Osteocyte (in vitro differentiated cells): ENCODE results near the gene ACAP1. TPM values are rescaled to one million over a fixed set of nuclear protein-coding genes. Genes with fewer than 3 reads are reported as not detected.

ENCODE experiments used
- DNase-seq: peaks from one replicate; pipeline ENCODE4 v3.0.0; 2021; ENCODE audit warnings: mixed read lengths; ENCODE audit not compliant: unreplicated experiment; ENCODE audit errors: extremely low spot score
- H3K27ac Mint-ChIP-seq: one replicate; pipeline ENCODE4 v1.8.0; 2021; ENCODE audit warnings: mild to moderate bottlenecking, mixed read lengths; ENCODE audit not compliant: unreplicated experiment
- H3K27me3 Mint-ChIP-seq: one replicate; pipeline ENCODE4 v1.8.0; 2021; ENCODE audit warnings: mixed read lengths; ENCODE audit not compliant: unreplicated experiment
- H3K36me3 Mint-ChIP-seq: one replicate; pipeline ENCODE4 v1.8.0; 2021; ENCODE audit warnings: mixed read lengths; ENCODE audit not compliant: unreplicated experiment
- H3K4me1 Mint-ChIP-seq: one replicate; pipeline ENCODE4 v1.8.0; 2021; ENCODE audit warnings: mixed read lengths; ENCODE audit not compliant: unreplicated experiment
- H3K4me3 Mint-ChIP-seq: one replicate; pipeline ENCODE4 v1.8.0; 2021; ENCODE audit warnings: mild to moderate bottlenecking, moderate library complexity, mixed read lengths; ENCODE audit not compliant: unreplicated experiment
- H3K9me3 Mint-ChIP-seq: one replicate; pipeline ENCODE4 v1.8.0; 2021; ENCODE audit warnings: mixed read lengths; ENCODE audit not compliant: unreplicated experiment
- total RNA-seq: library from RNA; stranded (reverse); gene quantifications from 2 replicates; pipeline ENCODE4 v1.2.1, GENCODE V29; 2021
- TF ChIP-seq, protein P1 (sequence below): fragments of 200-600 bp; sonication (generic); IDR thresholded peaks from 2 replicates; pipeline ENCODE4 v1.5.0; 2021; ENCODE audit warnings: antibody characterized with exemption, mild to moderate bottlenecking, moderate library complexity

The ACAP1 gene
- total RNA-seq, 1 donor from 2014 or later: 4.2 TPM

DNA sequence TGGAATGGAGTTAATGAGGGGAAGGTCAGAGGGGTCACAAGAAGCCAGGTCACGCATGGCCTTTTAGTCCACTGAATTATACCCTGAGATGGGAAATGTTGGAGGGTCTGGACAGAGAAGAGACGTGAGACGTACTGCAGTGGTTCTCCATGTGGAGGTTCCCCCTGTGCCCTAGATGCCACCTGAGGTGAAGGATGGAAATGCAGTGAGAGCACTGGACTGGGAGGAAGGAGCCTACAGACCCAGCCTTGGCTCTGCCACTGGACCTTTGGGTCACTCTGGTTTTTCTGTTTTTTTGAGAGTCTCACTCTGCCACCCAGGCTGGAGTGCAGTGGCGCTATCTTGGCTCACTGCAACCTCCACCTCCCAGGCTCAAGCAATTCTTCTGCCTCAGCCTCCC is 59.8 kb downstream of the ACAP1 start:
- H3K9me3 Mint-ChIP-seq: no peaks in the 10 kb centered on the region
- peak overlapping the region; percentile 32 for H3K4me3 Mint-ChIP-seq
- no peak overlapping the region for H3K27ac Mint-ChIP-seq
- DNase-seq: no peak
- no peaks in the 10 kb centered on the region for H3K27me3 Mint-ChIP-seq
- H3K4me1 Mint-ChIP-seq: peaks cover 11% of the 10 kb centered on the region
- peaks cover 3% of the 10 kb centered on the region for H3K36me3 Mint-ChIP-seq
- TF ChIP-seq, protein P1, sequence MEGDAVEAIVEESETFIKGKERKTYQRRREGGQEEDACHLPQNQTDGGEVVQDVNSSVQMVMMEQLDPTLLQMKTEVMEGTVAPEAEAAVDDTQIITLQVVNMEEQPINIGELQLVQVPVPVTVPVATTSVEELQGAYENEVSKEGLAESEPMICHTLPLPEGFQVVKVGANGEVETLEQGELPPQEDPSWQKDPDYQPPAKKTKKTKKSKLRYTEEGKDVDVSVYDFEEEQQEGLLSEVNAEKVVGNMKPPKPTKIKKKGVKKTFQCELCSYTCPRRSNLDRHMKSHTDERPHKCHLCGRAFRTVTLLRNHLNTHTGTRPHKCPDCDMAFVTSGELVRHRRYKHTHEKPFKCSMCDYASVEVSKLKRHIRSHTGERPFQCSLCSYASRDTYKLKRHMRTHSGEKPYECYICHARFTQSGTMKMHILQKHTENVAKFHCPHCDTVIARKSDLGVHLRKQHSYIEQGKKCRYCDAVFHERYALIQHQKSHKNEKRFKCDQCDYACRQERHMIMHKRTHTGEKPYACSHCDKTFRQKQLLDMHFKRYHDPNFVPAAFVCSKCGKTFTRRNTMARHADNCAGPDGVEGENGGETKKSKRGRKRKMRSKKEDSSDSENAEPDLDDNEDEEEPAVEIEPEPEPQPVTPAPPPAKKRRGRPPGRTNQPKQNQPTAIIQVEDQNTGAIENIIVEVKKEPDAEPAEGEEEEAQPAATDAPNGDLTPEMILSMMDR: no peak

DNA sequence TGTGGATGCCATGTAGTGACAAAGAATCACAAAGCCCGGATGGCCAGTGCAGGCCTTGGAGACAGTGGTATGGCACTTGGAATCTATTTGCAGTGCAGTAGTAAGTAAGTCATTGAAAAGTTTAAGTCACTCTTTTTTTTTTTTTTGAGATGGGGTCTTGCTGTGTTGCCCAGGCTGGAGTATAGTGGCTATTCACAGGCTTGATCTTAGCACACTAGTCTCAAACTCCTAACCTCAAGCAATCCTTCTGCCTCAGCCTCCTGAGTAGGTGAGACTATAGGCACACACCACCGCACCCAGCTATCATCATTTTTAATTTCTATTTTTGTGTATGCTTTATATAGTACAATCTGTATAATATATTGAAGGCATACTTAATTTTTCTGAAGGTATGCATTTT is 62.3 kb downstream of the ACAP1 start:
- TF ChIP-seq, protein P1: no peak
- Mint-ChIP-seq H3K9me3 (no peaks in the 10 kb centered on the region), H3K27ac (no peak overlapping the region), H3K36me3 (no peaks in the 10 kb centered on the region), H3K4me3 (no peak overlapping the region), H3K27me3 (no peaks in the 10 kb centered on the region), H3K4me1 (peaks cover 18% of the 10 kb centered on the region)
- DNase-seq: no peak

Other genes starting within 250 kb of the ACAP1 start
- not detected in 2 replicates for gene ASGR2, start 221.7 kb upstream of the ACAP1 start, total RNA-seq
- gene ASGR1, start 157.2 kb upstream of the ACAP1 start, total RNA-seq: 1.6 and 2.4 TPM in 2 replicates
- 32.6 and 38.5 TPM in 2 replicates for gene DLG4, start 116.7 kb upstream of the ACAP1 start, total RNA-seq
- 302 and 354 TPM in 2 replicates for gene ACADVL, start 116.6 kb upstream of the ACAP1 start, total RNA-seq
- gene DVL2, start 102.0 kb upstream of the ACAP1 start, total RNA-seq: 87.7 and 99.7 TPM in 2 replicates
- gene PHF23, start 97.1 kb upstream of the ACAP1 start, total RNA-seq: 51.6 and 54.7 TPM in 2 replicates
- 642 TPM in 2 replicates for gene GABARAP, start 94.1 kb upstream of the ACAP1 start, total RNA-seq
- 145 and 151 TPM in 2 replicates for gene CTDNEP1, start 84.8 kb upstream of the ACAP1 start, total RNA-seq
- 30.2 and 37.6 TPM in 2 replicates for gene ELP5, start 84.3 kb upstream of the ACAP1 start, total RNA-seq
- 0.27 and 0.89 TPM in 2 replicates for gene CLDN7, start 74.1 kb upstream of the ACAP1 start, total RNA-seq
- gene SLC2A4, start 54.8 kb upstream of the ACAP1 start, total RNA-seq: 0.59 and 0.63 TPM in 2 replicates
- 0.40 TPM in 1 of 2 replicates, not detected in the other for gene YBX2, start 41.9 kb upstream of the ACAP1 start, total RNA-seq
- gene EIF5A, start 28.9 kb upstream of the ACAP1 start, total RNA-seq: 352 and 359 TPM in 2 replicates
- 54.9 and 61.9 TPM in 2 replicates for gene GPS2, start 21.2 kb upstream of the ACAP1 start, total RNA-seq
- gene NEURL4, start 7.2 kb upstream of the ACAP1 start, total RNA-seq: 38.0 and 45.1 TPM in 2 replicates
- gene KCTD11, start 15.6 kb downstream of the ACAP1 start, total RNA-seq: 12.7 and 13.3 TPM in 2 replicates
- not detected in 2 replicates for gene TMEM95, start 18.6 kb downstream of the ACAP1 start, total RNA-seq
- gene TNK1, start 44.6 kb downstream of the ACAP1 start, total RNA-seq: not detected in 2 replicates
- 73.9 and 81.4 TPM in 2 replicates for gene PLSCR3, start 58.0 kb downstream of the ACAP1 start, total RNA-seq
- 40.7 and 45.9 TPM in 2 replicates for gene TMEM256, start 67.6 kb downstream of the ACAP1 start, total RNA-seq
- gene NLGN2, start 71.3 kb downstream of the ACAP1 start, total RNA-seq: 53.8 and 56.8 TPM in 2 replicates
- gene SPEM1, start 83.8 kb downstream of the ACAP1 start, total RNA-seq: not detected in 2 replicates
- gene SPEM2, start 89.1 kb downstream of the ACAP1 start, total RNA-seq: not detected in 2 replicates
- not detected in 2 replicates for gene SPEM3, start 92.3 kb downstream of the ACAP1 start, total RNA-seq
- 6.4 and 6.7 TPM in 2 replicates for gene TMEM102, start 98.9 kb downstream of the ACAP1 start, total RNA-seq
- gene FGF11, start 103.0 kb downstream of the ACAP1 start, total RNA-seq: 1.3 and 1.5 TPM in 2 replicates
- 9.3 and 11.0 TPM in 2 replicates for gene CHRNB1, start 108.5 kb downstream of the ACAP1 start, total RNA-seq
- 47.9 and 49.7 TPM in 2 replicates for gene ZBTB4, start 143.1 kb downstream of the ACAP1 start, total RNA-seq
- not detected in 2 replicates for gene SLC35G6, start 144.9 kb downstream of the ACAP1 start, total RNA-seq
- 148 and 149 TPM in 2 replicates for gene POLR2A, start 147.8 kb downstream of the ACAP1 start, total RNA-seq
- gene TNFSF12, start 212.5 kb downstream of the ACAP1 start, total RNA-seq: 14.6 and 15.0 TPM in 2 replicates
- 1.3 and 1.5 TPM in 2 replicates for gene TNFSF13, start 222.2 kb downstream of the ACAP1 start, total RNA-seq
- 52.5 and 53.7 TPM in 2 replicates for gene SENP3, start 225.4 kb downstream of the ACAP1 start, total RNA-seq
- 1.1 TPM in 2 replicates for gene CD68, start 243.1 kb downstream of the ACAP1 start, total RNA-seq
- gene MPDU1, start 247.3 kb downstream of the ACAP1 start, total RNA-seq: 34.2 and 42.2 TPM in 2 replicates